GM18505 (cell line): ENCODE measurements around the gene HLA-DMA.
"Not testable (repeated sequence)": the region's sequence is repeated elsewhere in the genome, so short reads cannot be mapped to it uniquely, and the experiment has no call there.

Experiments
- ATAC-seq: cut with Tn5 transposase; IDR thresholded peaks from one replicate; pipeline ENCODE4 v1.9.1; 2021; ENCODE audit not compliant: unreplicated experiment
- POLR2A ChIP-seq: IDR thresholded peaks from 4 replicates; pipeline ENCODE4 v1.6.1; 2011; ENCODE audit warnings: borderline replicate concordance; ENCODE audit not compliant: insufficient read depth, insufficient read length; ENCODE audit errors: extremely low read depth

Gene HLA-DMA

GRCh38 chr6:32953775-32954174 lies 878 bp upstream of the HLA-DMA start:
- no peak for ATAC-seq
- no peak for TF ChIP-seq POLR2A

DNA sequence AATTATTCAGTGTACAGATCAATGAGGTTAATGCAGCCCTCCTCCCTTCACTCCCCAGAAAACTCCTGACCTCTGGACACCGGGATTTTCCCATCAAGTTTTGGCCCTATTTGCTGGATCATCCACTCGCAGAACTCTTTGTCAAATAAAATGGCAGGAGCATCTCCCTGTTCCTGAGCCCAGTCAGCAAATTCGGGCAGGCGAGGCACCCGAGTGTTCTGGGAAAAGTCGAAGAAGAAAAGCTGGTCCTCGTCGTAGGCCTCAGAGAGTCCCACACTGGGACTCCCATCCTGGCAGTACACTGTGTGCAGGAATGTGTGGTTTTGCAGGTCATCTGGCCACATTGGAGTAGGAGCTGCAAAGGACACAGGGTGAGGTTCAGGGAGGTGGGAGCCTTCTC lies 2.4 kb downstream of the HLA-DMA start:
- TF ChIP-seq POLR2A = no peak
- ATAC-seq = no peak

- ATAC-seq = no peak
- peak; percentile 30 for TF ChIP-seq POLR2A
Measured at GRCh38 chr6:32950010-32950409, 2.9 kb downstream of the HLA-DMA start.

GRCh38 chr6:32949113-32949512 lies 3.8 kb downstream of the HLA-DMA start:
- no peak for TF ChIP-seq POLR2A
- no peak for ATAC-seq

GRCh38 chr6:32947552-32948465 lies 5.1 kb downstream of the HLA-DMA start:
- no peak for ATAC-seq
- TF ChIP-seq POLR2A = no peak

DNA sequence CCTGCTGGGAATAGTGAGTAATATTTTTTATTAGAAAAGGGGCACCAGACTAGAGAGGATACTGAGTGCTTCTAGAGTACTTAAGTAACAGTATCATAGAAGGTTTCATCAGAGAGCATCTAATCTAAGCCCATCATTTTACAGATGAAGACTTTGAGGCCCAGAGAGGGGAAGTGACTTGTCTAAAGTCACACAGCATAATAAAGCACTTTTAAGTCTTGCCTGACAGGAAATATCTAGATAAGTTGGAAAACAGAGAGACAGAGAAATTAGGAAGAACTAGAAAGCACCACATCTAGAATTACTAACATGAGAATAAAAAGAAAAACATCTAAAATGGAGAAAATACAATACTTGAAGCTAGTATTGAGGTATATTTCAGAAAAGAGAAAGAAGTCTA lies 6.0 kb downstream of the HLA-DMA start:
- no peak for ATAC-seq
- TF ChIP-seq POLR2A = no peak

- no peak for ATAC-seq
- TF ChIP-seq POLR2A = no peak
Measured at GRCh38 chr6:32945953-32946352, 6.9 kb downstream of the HLA-DMA start.

DNA sequence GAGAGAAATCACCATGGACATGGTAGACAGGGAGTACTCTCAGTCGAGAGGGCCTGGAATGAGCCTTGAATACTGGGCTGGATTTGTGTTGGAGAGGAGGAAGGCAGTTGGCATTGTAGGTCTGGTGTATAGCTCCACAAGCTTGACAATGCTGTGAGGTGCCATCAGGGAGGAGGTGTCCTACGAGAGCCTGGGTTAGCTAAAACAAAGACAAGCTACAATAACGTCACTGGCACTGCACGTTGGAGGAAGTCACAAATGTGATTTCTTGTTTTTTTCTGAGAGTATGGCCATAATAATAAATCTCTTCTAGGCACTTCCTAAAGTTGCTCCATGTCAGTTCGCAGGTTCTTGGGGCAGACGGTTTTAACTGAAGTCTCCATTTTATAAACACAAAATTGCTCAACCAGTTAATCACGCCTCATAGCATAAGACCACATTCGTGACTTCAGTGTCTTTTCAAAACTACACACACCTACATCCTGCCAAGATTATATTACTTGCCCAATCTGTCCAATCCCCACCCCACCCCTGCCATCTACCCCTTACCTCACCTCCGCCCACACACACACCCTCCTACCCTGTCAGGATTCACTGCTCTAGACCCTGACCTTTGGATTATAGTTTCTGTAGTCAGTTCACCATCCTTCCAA lies 7.7 kb downstream of the HLA-DMA start:
- no peak for ATAC-seq
- TF ChIP-seq POLR2A = peak; percentile 36

- ATAC-seq = peak; percentile 45
- TF ChIP-seq POLR2A = peak; percentile 82
Measured at GRCh38 chr6:32943864-32944649, 8.8 kb downstream of the HLA-DMA start.

DNA sequence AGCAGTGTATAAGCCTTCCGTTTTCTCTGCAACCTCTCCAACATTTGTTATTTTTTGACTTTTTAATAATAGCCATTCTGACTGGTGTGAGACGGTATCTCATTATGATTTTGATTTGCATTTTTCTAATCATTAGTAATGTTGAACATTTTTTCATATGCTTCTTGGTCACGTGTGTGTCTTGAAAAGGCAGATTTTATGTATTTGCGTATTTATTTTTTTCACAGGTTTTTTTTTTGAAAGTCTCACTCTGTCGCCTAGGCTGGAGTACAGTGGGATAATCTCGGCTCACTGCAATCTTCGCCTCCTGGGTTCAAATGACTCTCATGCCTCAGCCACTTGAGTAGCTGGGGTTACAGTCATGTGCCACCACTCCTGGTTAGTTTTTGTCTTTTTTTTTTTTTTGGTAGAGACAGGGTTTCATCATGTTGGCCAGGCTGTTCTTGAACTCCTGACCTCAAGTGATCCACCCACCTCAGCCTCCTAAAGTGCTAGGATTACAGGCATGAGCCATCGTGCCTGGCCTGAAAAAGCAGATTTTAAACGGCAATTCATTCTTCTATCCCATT lies 10.3 kb downstream of the HLA-DMA start:
- TF ChIP-seq POLR2A = peak; percentile 9
- ATAC-seq = not testable (repeated sequence)

GRCh38 chr6:32941214-32941768 lies 11.6 kb downstream of the HLA-DMA start:
- TF ChIP-seq POLR2A = no peak
- ATAC-seq = peak; percentile 46

GRCh38 chr6:32940656-32941213 lies 12.2 kb downstream of the HLA-DMA start, which contains the start of gene HLA-DMB:
Gene HLA-DMB (minus strand): TSS chr6:32941028. CDS start chr6:32940807, 221 bp downstream.
- peak; percentile 44 for ATAC-seq
- peak; percentile 93 for TF ChIP-seq POLR2A
